GM12864 (cell line): ENCODE data around the gene USE1.

Source experiments
- DNase-seq: peaks from one replicate; pipeline ENCODE4 v3.0.0-alpha.2; 2011; ENCODE audit warnings: low read depth
- H3K4me3 ChIP-seq: 2 replicates; pipeline ENCODE4 v1.5.1; 2011; ENCODE audit warnings: mild to moderate bottlenecking, low read depth, low read length, control low read depth
- CTCF ChIP-seq: IDR thresholded peaks from 2 replicates; pipeline ENCODE4 v1.5.1; 2011; ENCODE audit warnings: low read depth, mild to moderate bottlenecking, moderate library complexity, low read length, control low read depth, inconsistent platforms; ENCODE audit errors: missing control alignments

The USE1 gene

GRCh38 chr19:17205237-17206140 is 9.7 kb upstream of the USE1 start:
- peak; percentile 81 for TF ChIP-seq CTCF
- DNase-seq, result no peak
- no peak overlapping the region for H3K4me3 ChIP-seq

- no peak overlapping the region for H3K4me3 ChIP-seq
- DNase-seq, result no peak
- TF ChIP-seq CTCF, result no peak
Measured at GRCh38 chr19:17206736-17207581, 8.2 kb upstream of the USE1 start.

- TF ChIP-seq CTCF, result no peak
- H3K4me3 ChIP-seq, result no peak overlapping the region
- DNase-seq, result peak; percentile 47
Measured at GRCh38 chr19:17209126-17210036, 5.8 kb upstream of the USE1 start.

- no peak for TF ChIP-seq CTCF
- DNase-seq, result no peak
- H3K4me3 ChIP-seq, result no peak overlapping the region
Measured at GRCh38 chr19:17210296-17210695, 4.9 kb upstream of the USE1 start.

- no peak for DNase-seq
- no peak for TF ChIP-seq CTCF
- H3K4me3 ChIP-seq, result no peak overlapping the region
Measured at GRCh38 chr19:17211547-17212446, 3.4 kb upstream of the USE1 start.
